GM15510 (cell line): ENCODE measurements around the gene PRICKLE1.

Source experiments
- POLR2A ChIP-seq: IDR thresholded peaks from 3 replicates; pipeline ENCODE4 v1.6.1; 2011; ENCODE audit warnings: borderline replicate concordance; ENCODE audit not compliant: insufficient read length; ENCODE audit errors: extremely low read depth

Gene PRICKLE1

GRCh38 chr12:42605685-42606084, 16.1 kb upstream of the PRICKLE1 start:
- TF ChIP-seq POLR2A, result no peak

- no peak for TF ChIP-seq POLR2A
Measured at GRCh38 chr12:42603246-42603990, 13.9 kb upstream of the PRICKLE1 start.

GRCh38 chr12:42593874-42594273, 4.3 kb upstream of the PRICKLE1 start:
- no peak for TF ChIP-seq POLR2A

GRCh38 chr12:42590330-42590934, 886 bp upstream of the PRICKLE1 start:
- no peak for TF ChIP-seq POLR2A

GRCh38 chr12:42588524-42589464, 752 bp downstream of the PRICKLE1 start:
- TF ChIP-seq POLR2A, result no peak

GRCh38 chr12:42587601-42588523, 1.7 kb downstream of the PRICKLE1 start:
- TF ChIP-seq POLR2A, result no peak

GRCh38 chr12:42586268-42586667, 3.3 kb downstream of the PRICKLE1 start:
- no peak for TF ChIP-seq POLR2A

GRCh38 chr12:42585841-42586216, 3.7 kb downstream of the PRICKLE1 start:
- no peak for TF ChIP-seq POLR2A

DNA sequence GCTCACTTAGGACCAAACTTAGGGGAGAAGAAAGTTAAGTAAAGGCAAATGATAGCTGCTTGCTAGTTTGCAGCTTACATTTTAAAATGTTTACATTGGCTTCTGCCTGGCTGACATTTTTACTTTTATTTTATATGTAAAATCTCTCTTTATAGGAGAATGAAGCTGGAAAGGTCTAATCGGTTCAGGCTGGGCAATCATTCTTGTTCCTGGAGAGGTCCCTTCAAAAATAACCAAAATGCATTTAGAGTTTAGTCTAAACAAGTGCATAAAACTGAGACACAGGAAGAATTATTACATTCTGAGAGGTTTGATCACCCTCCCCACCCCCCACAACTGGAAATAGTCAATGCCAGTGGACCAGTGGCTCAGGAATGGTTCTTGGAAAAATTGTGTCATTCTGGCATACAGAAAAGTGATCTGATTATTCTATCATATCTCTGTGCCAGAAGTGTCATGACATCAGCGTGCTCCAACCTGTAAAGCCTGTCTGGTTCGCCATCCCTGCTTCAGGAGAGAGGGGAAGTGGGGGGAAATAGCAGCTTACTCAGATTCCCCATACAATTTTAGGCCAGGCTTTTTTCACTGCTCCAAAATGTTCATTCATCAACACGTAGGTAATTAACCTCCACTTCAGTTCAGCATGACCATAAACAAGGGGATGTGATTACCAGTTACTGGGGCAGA, 4.2 kb downstream of the PRICKLE1 start:
- TF ChIP-seq POLR2A, result no peak

- no peak for TF ChIP-seq POLR2A
Measured at GRCh38 chr12:42584651-42585111, 4.9 kb downstream of the PRICKLE1 start.

GRCh38 chr12:42583016-42583415, 6.5 kb downstream of the PRICKLE1 start:
- no peak for TF ChIP-seq POLR2A

DNA sequence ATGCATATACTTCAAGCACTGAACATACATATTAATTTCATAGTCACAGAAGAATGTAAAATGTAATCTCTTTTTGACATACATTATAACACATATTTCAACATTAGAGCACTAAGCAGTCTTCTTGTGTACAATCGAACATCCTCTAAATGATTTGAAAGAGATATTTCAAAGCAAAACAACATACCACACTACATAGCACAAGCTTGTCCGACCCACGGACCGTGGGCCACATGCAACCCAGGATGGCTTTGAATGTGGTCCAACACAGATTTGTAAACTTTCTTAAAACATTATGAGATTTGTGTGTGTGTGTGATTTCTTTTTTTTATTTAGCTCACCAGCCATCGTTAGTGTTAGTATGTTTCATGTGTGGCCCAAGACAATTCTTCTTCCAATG, 7.0 kb downstream of the PRICKLE1 start:
- no peak for TF ChIP-seq POLR2A

- no peak for TF ChIP-seq POLR2A
Measured at GRCh38 chr12:42582050-42582449, 7.5 kb downstream of the PRICKLE1 start.
